WERI-Rb-1 (cell line): Measurements from ENCODE around the gene PPM1G.

Source experiments
- DNase-seq: peaks from one replicate; pipeline ENCODE4 v3.0.0-alpha.2; 2020
- H3K27ac ChIP-seq: fragments of 250-450 bp; sonication (Bioruptor Pico); 2 replicates; pipeline ENCODE4 v1.5.1; 2020; ENCODE audit warnings: mild to moderate bottlenecking, moderate library complexity
- H3K27me3 ChIP-seq: fragments of 250-450 bp; sonication (Bioruptor Pico); 2 replicates; pipeline ENCODE4 v1.5.1; 2021; ENCODE audit warnings: mild to moderate bottlenecking, low read depth, moderate library complexity; ENCODE audit not compliant: insufficient read depth, severe bottlenecking
- H3K36me3 ChIP-seq: fragments of 250-450 bp; sonication (Bioruptor Pico); 2 replicates; pipeline ENCODE4 v1.5.1; 2020; ENCODE audit warnings: mild to moderate bottlenecking, moderate library complexity
- H3K4me3 ChIP-seq: 2 replicates; pipeline ENCODE4 v1.5.1; 2011; ENCODE audit warnings: low read depth, mild to moderate bottlenecking, control low read depth, low read length
- H3K9me3 ChIP-seq: fragments of 250-450 bp; sonication (Bioruptor Pico); 2 replicates; pipeline ENCODE4 v1.5.1; 2021; ENCODE audit warnings: mild to moderate bottlenecking, moderate library complexity; ENCODE audit not compliant: severe bottlenecking
- TF ChIP-seq, protein P1 (sequence below): IDR thresholded peaks from 2 replicates; pipeline ENCODE4 v1.5.1; 2011; ENCODE audit warnings: low read depth, mild to moderate bottlenecking, control low read depth, inconsistent platforms, low read length

The PPM1G gene

GRCh38 chr2:27445615-27446014 lies 36.2 kb upstream of the PPM1G start:
- DNase-seq, result no peak
- Histone ChIP-seq H3K9me3 (no peaks in the 10 kb centered on the region), H3K36me3 (peaks cover 75% of the 10 kb centered on the region), H3K27ac (no peak overlapping the region), H3K27me3 (no peaks in the 10 kb centered on the region), H3K4me3 (no peak overlapping the region)
- TF ChIP-seq, protein P1, sequence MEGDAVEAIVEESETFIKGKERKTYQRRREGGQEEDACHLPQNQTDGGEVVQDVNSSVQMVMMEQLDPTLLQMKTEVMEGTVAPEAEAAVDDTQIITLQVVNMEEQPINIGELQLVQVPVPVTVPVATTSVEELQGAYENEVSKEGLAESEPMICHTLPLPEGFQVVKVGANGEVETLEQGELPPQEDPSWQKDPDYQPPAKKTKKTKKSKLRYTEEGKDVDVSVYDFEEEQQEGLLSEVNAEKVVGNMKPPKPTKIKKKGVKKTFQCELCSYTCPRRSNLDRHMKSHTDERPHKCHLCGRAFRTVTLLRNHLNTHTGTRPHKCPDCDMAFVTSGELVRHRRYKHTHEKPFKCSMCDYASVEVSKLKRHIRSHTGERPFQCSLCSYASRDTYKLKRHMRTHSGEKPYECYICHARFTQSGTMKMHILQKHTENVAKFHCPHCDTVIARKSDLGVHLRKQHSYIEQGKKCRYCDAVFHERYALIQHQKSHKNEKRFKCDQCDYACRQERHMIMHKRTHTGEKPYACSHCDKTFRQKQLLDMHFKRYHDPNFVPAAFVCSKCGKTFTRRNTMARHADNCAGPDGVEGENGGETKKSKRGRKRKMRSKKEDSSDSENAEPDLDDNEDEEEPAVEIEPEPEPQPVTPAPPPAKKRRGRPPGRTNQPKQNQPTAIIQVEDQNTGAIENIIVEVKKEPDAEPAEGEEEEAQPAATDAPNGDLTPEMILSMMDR, result no peak

GRCh38 chr2:27445155-27445554 lies 35.8 kb upstream of the PPM1G start:
- H3K27ac ChIP-seq, result no peak overlapping the region
- H3K27me3 ChIP-seq, result no peaks in the 10 kb centered on the region
- no peak for DNase-seq
- H3K4me3 ChIP-seq, result no peak overlapping the region
- TF ChIP-seq, protein P1, result no peak
- H3K9me3 ChIP-seq, result no peaks in the 10 kb centered on the region
- H3K36me3 ChIP-seq, result peaks cover 79% of the 10 kb centered on the region

DNA sequence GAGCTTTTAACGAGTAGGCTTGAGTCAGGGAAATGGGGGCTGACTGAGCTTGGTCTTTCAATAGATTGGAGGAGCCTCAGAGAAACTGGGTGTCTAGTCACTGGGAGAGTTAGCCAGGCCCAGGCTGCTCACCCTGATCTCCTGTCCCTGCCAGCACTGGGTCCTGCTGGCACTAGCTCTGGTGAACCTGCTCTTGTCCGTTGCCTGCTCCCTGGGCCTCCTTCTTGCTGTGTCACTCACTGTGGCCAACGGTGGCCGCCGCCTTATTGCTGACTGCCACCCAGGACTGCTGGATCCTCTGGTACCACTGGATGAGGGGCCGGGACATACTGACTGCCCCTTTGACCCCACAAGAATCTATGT lies 33.5 kb upstream of the PPM1G start:
- Histone ChIP-seq H3K27ac (no peak overlapping the region), H3K36me3 (peaks cover 83% of the 10 kb centered on the region), H3K9me3 (no peaks in the 10 kb centered on the region), H3K4me3 (no peak overlapping the region), H3K27me3 (no peaks in the 10 kb centered on the region)
- TF ChIP-seq, protein P1, result no peak
- DNase-seq, result no peak

DNA sequence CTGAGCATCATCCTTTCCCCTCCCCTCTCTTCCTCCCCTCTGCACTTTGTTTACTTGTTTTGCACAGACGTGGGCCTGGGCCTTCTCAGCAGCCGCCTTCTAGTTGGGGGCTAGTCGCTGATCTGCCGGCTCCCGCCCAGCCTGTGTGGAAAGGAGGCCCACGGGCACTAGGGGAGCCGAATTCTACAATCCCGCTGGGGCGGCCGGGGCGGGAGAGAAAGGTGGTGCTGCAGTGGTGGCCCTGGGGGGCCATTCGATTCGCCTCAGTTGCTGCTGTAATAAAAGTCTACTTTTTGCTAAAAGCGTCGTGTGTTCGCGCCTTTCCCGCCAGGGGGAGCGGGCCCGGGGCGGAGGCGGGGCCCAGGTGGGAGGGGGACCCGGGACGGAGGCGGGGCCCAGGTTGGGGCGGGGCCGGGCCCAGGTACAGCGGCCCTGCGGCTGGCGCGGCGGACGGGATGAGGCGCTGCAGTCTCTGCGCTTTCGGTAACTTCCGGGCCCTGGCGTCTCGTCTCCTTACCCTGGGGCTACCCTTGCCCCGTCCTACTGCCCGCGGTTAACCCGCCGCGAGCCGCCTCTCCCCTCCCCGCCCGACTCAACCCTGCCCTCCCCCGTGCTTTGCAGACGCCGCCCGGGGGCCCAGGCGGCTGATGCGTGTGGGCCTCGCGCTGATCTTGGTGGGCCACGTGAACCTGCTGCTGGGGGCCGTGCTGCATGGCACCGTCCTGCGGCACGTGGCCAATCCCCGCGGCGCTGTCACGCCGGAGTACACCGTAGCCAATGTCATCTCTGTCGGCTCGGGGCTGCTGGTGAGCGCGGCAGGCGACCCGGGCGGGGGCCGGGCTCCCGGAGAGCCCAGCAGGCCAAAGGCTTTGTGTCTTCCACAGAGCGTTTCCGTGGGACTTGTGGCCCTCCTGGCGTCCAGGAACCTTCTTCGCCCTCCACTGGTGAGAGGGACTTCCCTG lies 32.8 kb upstream of the PPM1G start, which contains the start of gene KRTCAP3:
KRTCAP3 (plus strand) TSS at position 424 of the 962 bp plus-strand sequence; CDS start at position 456, 32 bp downstream.
- Histone ChIP-seq H3K27me3 (no peaks in the 10 kb centered on the region), H3K36me3 (peaks cover 85% of the 10 kb centered on the region), H3K9me3 (no peaks in the 10 kb centered on the region), H3K27ac (no peak within 1 kb of the TSS), H3K4me3 (no peak within 1 kb of the TSS)
- no peak for DNase-seq
- TF ChIP-seq, protein P1, result no peak

DNA sequence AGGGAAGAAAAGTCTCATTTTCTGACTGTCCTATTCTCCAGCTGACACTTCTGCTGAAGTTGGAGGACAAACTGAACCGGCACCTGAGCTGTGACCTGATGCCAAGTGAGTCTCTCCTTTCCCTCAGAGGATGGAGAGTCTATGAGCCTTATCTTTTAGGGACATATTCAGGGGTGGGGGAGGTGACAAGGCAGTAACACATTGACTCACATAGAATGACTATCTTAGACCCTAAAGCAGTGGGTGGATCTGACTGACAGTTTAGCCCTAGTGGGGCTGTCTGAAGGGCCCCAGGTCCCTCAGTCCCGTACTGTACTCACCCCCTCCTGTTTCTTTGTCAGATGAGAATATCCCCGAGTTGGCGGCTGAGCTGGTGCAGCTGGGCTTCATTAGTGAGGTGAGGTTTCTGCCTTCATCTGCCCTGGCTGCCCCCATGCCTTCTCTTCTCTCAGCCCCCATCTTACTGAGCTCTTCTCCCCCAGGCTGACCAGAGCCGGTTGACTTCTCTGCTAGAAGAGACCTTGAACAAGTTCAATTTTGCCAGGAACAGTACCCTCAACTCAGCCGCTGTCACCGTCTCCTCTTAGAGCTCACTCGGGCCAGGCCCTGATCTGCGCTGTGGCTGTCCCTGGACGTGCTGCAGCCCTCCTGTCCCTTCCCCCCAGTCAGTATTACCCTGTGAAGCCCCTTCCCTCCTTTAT lies 32.0 kb upstream of the PPM1G start:
- Histone ChIP-seq H3K4me3 (no peak overlapping the region), H3K27me3 (no peaks in the 10 kb centered on the region), H3K36me3 (peaks cover 91% of the 10 kb centered on the region), H3K9me3 (no peaks in the 10 kb centered on the region), H3K27ac (no peak overlapping the region)
- DNase-seq, result no peak
- TF ChIP-seq, protein P1, result no peak
